GM18858 (cell line): Measurements from ENCODE around the gene INCENP.
"Not testable (repeated sequence)": the region's sequence is repeated elsewhere in the genome, so short reads cannot be mapped to it uniquely, and the experiment has no call there.

Experiments used
- ATAC-seq: cut with Tn5 transposase; IDR thresholded peaks from one replicate; pipeline ENCODE4 v1.9.1; 2021; ENCODE audit not compliant: unreplicated experiment

Gene INCENP

DNA sequence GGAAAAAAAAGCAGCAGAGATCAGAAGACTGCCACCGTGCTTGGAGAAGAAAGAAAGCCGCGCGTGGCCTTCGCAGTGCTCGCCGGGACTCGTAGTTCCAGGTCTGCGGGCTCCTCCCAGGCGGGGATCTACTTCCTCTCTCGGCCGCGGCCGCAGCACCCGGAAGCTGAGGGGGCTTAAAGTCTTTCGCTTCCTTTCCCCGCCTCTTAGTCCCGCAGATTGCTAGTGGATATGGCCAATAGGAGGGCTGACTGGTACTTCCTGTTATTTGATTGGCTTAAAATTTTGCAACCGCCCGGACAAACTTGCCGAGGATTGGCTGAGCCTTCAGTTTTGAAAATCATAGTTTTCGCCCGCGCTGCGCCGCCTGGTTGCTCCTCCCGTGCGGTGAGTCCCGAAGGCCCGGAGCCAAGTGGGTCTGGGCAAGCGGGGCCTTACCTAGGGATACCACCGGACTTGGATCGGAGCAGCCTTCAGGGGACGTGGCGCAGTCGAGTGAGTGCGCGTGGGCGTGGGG, at the start of gene INCENP:
TSS of gene INCENP (plus strand) at position 343 of the 517 bp plus-strand sequence. CDS start 4,151 bp downstream, outside the sequence.
- ATAC-seq = peak; percentile 87

DNA sequence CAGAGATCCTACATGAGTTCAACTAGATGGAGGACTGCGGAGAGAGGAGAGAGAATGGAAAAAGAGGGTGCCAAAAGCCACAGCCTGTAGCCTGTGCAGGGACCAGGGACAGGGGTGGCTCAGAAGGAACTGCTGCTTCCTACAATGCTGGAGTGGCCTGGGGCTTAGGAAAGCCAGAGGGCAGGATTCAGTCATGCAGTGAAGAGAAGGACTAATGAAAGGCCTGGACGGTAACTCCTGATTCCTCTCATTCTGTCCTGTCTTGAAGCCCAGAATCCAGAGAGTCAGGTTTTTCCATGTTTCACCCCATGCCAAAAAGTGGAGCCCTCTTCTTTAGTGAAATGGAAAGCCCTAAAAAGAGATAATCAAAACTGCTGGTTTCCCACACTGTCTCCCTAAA, 48.4 kb upstream of the INCENP start:
- ATAC-seq = no peak

DNA sequence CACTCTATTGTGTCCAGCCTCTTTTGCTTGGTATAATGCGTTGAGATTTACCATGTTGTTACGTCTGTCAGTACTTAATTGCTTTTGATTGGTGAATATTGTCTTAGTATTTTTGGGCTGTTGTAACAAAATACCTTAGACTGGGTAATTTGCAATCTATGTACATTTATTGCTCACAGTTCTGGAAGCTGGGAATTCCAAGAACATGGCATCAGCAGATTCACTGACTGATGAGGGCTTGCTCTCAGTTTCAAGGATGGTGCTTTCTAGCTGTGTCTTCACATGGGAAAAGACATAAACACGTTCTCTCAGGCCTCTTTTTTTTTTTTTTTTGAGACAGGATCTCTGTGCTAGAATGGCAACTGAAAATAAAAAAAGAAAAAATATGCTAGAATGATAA, 46.7 kb upstream of the INCENP start:
- ATAC-seq = no peak

DNA sequence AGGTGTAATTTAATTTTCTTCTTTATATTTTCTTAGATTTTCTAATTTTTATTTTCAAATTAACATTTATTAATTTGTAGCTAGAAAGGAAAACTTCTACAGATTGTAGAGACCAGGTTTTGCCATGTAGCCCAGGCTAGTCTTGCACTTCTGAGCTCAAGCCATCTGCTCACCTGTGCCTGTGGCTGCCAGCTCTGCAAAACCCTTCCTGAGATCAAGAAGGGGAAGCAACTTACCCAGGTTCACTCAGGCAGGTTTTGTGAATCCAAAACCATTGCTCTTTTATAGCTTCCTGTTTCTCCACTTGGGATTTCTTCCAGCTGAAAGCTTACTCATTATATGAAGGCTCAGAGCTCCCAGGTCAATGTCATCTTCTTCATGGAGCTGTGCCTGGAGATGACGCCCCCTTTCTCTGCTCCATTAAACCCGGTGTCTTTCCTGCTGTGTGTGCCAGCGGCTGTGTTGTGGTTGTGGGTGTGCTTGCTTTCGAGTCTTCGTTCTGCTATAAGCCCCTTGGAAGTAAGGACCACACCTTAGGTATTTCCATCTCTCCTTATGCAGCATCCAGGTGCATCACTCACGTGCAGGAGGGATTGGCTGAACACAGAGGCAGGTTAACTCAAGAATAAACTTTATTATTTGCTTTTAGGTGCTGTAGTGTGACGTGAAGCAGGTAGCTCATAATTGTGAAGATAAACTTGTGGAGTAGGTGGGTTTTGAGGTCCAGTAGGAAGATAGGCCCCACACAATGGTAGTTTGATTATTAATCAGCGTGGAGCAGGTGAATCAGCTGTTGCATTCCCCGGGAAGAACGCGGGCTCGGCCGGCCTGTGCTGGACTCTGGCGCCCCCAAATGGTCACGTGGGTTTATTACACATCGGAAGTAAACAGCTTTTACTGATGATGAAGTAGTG, 42.2 kb upstream of the INCENP start:
- no peak for ATAC-seq

DNA sequence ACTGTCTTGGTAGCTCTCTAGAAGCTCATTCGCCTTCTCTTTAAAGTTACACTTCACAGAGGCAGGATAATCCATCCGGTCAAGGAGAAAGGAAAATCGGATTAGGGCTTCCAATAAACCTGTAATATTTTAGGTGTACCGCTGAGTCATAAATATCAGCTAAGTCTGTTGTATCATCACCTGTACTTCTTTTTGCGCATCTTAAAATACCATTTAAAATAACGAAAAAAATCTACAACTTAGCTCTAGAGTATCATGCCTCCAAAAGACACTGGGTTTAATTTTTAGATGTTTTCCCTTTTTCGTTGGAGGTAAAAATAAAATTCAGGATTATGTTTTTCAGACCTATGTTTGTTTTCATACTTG, 41.5 kb upstream of the INCENP start:
- ATAC-seq = no peak

DNA sequence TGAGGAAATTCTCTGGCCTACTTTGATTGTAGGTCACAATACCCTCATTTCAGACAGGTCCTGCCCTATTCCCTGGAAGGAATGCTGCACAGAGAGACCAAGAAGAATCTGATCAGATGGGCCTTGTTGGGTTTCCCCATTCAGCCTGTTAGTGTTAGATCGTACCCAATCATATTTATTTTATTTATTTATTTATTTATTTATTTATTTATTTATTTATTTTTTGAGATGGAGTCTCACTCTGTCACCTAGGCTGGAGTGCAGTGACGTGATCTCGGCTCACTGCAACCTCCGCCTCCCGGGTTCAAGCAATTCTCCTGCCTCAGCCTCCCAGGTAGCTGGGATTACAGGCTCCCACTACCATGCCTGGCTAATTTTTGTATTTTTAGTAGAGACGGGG, 39.0 kb upstream of the INCENP start:
- not testable (repeated sequence) for ATAC-seq

DNA sequence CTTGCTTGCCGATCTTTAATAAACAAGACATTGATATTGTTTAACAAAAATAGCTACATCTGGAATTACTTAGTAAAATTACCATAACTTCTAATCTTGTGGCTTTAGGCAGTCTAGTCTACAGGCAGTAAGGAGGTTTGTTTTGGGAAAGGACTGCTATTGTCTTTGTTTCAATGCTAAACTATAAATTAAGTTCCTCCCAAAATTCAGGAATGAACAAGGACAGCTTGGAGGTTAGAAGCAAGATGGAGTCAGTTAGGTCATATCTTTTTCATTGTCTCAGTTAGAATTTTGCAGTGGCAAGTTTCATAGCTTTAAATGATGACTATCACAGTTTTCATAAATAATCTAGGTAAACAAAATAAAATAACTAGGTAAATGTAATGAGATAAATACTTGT, 36.1 kb upstream of the INCENP start:
- ATAC-seq = no peak

DNA sequence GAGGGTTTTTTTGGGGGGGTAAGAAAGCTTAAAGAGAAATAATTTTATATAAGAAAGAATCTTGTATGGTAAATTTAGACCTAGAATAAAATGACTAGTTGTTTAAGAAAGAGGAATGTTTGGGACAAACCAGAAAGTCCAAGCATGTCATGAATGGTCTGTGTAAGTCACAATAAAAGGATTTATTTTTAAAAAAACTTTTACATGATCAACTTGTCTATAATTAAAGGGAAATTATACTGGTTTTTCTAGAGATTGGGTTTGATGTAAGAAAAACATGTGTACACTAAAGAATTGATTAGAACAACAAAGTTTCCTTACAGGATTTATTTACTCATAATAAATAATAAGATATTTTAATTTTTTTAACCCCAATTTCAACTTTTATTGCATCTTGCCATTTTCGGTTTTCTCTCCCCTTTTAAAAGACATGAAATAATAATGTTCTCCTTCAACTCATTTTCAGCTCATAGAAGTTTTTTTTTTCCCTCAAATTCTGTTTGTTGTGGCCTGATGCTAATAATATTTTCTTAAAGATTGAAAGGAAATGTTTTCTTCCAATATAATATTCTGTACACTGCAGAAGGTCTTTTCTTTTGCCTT, 35.4 kb upstream of the INCENP start:
- no peak for ATAC-seq

DNA sequence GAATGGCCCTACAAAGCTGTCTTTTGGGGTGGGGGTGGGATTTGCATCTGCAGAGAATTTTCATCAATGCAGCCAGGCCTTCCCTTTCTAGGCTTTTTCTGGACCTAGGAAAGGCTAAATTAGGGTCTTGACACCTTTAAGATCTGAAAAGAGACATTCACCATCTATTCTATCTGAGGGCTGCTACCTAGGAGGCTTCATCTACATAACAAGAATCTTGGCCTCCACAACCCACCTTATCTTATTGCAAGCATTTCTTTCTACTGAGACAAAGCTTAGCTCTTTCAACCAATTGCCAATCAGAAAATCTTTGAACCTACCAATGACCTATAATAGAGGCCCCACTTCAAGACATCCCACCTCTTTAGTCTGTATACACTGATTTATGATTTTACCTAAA, 20.7 kb upstream of the INCENP start:
- no peak for ATAC-seq

DNA sequence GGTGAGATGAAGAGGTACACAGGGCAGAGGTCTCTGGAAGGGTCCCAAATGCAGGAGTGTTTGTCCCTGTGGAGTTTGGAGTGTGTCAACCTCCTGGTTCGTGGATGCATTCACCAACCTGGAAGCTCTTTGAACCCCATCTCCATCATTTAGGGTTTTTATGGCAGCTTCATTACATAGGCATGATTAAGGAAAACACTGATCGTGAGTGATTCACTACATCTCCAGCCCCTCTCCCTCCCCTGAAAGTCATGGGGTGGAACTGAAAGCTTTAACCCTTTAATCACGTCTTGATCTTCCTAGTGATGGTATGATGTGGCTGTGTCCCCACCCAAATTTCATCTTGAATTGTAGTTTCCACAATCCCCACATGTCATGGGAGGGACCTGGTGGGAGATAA, 19.8 kb upstream of the INCENP start:
- ATAC-seq = no peak

DNA sequence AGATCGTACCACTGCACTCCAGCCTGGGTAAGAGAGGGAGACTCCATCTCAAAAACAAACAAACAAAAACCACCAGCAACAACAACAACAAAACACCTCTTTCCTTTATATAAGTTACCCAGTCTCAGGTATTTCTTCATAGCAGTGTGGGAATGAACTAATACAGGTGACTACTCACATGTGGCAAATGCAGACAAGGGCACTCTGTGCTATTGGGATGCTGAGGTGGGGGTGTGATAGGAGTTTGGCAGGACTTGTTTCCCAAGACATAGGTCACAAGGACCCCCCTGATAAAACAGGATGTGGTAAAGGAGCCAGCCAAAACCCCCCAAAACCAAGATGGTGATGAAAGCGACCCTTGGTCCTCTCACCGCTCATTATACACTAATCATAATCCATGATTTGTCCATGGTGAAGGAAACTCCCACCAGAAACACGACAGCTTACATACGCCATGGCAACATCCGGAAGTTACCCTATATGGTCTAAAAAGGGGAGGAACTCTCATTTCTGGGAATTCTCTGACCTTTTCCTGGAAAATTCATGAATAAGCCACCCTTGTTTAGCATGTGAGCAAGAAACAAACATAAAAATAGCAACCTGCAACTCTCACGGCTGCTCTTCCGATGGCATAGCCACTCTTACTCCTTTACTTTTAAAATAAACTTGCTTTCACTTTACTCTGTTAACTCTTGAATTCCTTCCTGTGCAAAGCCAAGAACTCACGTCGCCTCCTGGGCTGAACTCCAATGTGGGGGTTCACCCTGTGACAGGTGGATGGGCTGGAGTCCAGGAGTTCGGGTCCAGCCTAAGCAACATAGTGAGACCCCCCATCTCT, 18.8 kb upstream of the INCENP start:
- no peak for ATAC-seq

DNA sequence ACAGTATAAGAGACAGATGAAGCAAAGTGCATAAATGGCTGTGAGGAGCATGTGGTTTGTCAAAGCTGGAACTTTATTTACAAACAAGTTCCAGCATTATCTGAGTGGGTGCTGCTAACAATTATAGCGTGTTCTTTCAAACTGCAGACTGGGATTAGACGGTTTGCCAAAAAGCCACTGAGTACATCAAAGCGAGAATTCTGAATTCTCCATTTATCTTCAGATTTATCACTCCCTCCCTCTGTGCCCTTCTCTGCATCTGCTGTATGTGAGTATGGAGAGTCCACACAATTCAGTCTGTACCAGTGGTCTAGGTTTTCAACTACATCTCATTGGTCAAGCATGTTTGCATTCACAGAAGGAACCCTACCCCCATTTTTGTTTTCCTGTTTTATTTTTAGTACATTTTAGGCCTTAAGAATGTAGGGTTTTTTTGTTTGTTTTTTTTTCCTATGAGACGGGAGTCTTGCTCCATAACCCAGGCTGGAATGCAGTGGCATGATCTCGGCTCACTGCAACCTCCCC, 18.1 kb upstream of the INCENP start:
- no peak for ATAC-seq

DNA sequence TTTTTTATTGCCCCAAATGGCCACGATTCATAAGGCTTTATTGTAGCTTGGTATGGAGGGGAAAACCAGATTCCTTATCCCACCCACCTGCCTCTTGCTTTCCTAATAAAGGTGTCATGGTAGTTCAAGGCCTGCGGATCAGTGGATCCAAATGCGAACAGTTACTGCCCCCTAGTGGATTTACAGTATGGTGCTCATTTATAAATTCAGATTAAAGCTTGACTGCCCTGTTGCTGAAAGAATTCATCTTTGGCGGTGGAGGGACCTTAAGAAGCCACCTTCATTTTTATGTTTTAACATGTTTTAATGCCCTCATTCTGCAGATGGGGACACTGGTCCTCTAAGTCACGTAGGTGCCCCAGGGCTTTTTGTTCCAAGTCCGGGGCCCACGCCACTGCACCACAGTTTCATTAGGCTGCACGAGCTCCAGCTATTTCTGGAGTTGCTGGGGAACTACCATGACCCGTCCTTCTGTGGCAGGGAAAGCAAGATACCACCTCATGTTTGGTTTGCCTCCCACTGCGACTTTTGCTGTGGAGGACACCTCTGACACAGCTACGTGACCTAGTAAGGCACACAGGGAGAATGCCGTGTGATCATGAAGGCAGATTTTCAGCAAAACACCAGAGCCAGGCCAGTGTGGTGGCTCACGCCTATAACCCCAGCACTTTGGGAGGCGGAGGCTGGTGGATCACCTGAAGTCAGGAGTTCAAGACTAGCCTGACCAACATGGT, 15.6 kb upstream of the INCENP start:
- ATAC-seq = no peak

DNA sequence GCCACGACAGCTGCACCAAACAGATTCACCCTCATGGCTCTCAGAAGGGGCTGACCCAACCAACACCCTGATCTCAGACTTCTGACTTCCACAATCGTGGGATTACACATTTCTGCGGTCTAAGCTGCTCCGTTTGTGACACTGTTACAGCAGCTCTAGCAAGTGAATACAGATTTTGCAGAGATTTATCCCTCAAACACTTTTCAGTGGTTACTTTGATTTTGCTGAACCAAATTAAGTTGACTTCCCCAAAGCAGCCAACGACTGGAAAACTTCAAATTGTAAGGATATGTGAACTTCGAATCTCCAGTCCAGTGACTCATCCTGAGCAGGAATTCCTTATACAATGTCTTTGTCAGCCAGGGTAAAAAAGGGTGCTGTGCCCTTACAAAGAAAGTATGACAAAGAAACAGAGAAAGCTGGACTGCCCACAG, 14.8 kb upstream of the INCENP start:
- no peak for ATAC-seq

DNA sequence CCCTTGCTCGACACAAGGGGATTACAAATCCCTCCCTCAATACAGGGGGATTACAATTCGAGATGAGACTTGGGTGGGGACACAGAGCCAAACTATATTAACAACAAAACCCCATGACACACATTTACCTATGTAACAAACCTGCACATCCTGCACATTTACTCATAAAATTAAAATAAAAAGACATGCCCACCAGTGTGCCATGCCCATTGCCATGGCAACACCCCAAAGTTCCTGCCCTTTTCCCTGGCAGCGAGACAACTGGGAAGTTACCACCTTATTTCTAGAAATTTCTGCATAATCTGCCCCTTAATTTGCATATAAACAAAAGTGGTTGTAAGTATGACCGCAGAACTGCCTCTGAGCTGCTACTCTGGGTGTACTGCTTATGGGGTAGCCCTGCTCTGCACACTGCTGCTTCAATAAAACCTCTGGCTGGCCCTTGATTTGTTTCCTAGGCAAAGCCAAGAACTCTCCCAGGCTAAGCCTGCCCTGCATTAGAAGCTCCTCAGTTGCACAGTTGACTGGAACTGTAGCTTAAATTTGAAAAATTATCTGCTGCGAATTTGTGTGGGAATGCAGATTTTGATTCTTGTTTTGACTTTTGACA, 8.6 kb upstream of the INCENP start:
- no peak for ATAC-seq

DNA sequence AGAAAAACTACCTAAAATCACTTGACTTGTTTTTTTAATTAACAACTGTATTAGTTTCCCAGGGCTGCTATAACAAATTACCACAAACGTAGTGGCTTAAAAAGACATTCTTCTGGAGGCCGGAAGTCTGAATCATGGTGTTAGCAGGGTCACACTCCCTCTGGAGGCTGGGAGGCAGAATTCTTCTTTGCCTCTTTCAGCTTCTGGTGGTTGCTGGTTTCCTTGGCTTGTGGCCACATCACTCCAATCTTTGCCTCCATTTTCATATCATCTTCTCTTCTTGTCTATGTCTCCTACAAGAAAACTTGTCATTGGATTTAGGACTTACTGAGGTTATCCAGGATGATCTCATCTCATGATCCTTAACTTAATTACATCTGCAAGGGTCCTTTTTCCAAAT, 7.4 kb upstream of the INCENP start:
- no peak for ATAC-seq

DNA sequence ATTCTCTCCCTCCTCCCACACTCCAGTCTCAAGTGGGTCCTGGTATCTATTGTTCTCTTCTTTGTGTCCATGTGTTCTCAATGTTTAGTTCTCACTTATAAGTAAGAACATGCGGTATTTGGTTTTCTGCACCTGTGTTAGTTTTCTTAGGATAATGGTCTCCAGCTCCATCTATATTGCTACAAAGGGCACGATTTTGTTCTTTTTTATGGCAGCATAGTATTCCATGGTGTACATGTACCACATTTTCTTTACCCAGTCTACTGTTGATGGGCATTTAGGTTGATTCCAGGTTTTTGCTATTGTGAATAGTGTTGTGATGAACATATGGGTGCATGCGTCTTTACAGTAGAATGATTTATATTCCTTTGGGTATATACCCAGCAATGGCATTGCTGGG, 4.2 kb upstream of the INCENP start:
- no peak for ATAC-seq

DNA sequence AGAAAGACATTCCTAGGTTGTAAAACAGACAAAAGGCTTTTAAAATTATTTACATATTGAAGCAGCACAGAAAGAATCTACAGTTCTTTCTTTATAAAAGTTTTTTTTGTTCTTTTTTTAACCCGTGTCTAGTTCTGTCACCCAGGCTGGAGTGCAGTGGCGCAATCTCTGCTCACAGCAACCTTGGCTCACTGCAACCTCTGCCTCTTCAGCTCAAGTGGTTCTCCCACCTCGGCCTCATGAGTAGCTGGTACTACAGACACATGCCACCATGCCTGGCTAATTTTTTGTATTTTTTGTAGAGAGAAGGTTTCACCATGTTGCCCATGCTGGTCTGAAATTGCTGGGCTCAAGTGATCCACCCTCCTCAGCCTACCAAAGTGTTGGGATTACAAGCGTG, 3.8 kb upstream of the INCENP start:
- ATAC-seq = no peak

DNA sequence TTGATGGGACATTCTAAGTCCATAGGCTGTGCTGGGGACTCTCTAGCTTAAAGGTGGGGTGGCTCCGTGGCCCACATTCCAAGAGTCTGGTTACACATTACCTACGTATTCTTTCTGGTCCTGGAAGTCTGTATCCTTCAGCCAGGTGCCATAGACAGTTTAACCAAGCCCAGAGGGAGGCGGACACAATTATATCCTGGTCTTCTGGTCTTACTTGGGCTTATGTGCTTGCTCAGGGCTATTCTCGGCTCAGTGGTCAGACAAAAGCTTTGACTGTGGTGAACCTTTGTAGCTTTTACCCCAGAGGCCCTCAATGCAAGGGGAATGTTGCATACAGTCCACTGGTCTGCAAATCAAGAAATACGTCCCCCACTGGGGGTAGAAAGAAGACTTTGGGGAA, 3.4 kb upstream of the INCENP start:
- ATAC-seq = no peak

DNA sequence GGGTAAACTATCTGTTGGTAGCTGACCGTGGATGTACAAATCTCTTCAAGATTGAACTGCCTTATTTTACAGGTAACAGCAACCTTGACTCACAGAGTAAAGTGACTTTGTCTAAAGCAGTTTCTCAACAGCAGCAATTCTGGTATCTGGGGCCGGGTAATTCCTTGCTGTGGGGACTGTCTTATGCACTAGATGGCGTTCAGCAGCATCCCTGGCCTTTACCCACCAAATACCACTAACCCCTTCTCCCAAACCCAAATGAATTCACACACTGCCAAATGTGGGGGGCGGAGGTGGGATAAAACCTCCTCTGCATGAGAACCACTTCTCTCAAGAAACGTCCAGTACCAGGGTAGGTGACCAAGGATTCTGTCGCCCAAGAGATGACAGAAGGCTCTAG, 1.7 kb upstream of the INCENP start:
- no peak for ATAC-seq
